Esophagus muscularis mucosa (tissue), 4 donors: ENCODE data around the gene PIAS4. TPM values are rescaled to one million over a fixed set of nuclear protein-coding genes. Genes with fewer than 3 reads are reported as not detected.

ENCODE experiments used
- DNase-seq: peaks from one replicate; pipeline ENCODE4 v3.0.0-alpha.2; 2017; ENCODE audit errors: extremely low spot score
- H3K27ac ChIP-seq, 4 donors: fragments of 200-600 bp; sonication (generic); replicated peaks in 1 of 4; 1 replicate in 3 of 4; 2 replicates in 1 of 4; pipeline ENCODE4 v1.5.1; 2016 to 2019; ENCODE audit warnings: mild to moderate bottlenecking in 1 of 4
- H3K27me3 ChIP-seq, 4 donors: fragments of 200-600 bp; sonication (generic); one replicate each; pipeline versions ENCODE4 v1.5.1 to v1.6.0; 2016 to 2019
- H3K36me3 ChIP-seq, 4 donors: fragments of 200-600 bp; sonication (generic); one replicate each; pipeline ENCODE4 v1.5.1; 2016 to 2019
- H3K4me1 ChIP-seq, 4 donors: fragments of 200-600 bp; sonication (generic); one replicate each; pipeline ENCODE4 v1.5.1; 2016 to 2019
- H3K4me3 ChIP-seq, 4 donors: fragments of 200-600 bp; sonication (generic); 1 replicate in 2 of 4; 2 replicates in 2 of 4; pipeline ENCODE4 v1.5.1; 2016 to 2019; ENCODE audit warnings: mild to moderate bottlenecking in 4 of 4, moderate library complexity in 1 of 4
- H3K9me3 ChIP-seq, 4 donors: fragments of 200-600 bp; sonication (generic); 1 replicate in 3 of 4; 2 replicates in 1 of 4; pipeline ENCODE4 v1.5.1; 2016 to 2019
- EP300 ChIP-seq: sonication (generic); formaldehyde crosslinking; IDR thresholded peaks from one replicate; pipeline ENCODE4 v1.6.1; 2017; ENCODE audit warnings: antibody characterized with exemption
- POLR2A ChIP-seq: fragments of 450-650 bp; IDR thresholded peaks from one replicate; pipeline ENCODE4 v1.6.1; 2017; ENCODE audit warnings: antibody characterized with exemption, moderate library complexity, mild to moderate bottlenecking, low read depth
- POLR2AphosphoS5 ChIP-seq, 2 donors: sonication (generic); formaldehyde crosslinking; IDR thresholded peaks; one replicate each; pipeline ENCODE4 v1.6.1; 2017; ENCODE audit warnings: antibody characterized with exemption in 2 of 2
- WGBS: methylation state at CpG from one replicate; pipeline ENCODE4 v1.1.5; 2018; 5-methylcytosine and 5-hydroxymethylcytosine counted together
- intact Hi-C: fragments of 100-400 bp; cut with DNase I; formaldehyde crosslinking; loops from one replicate; pipeline ENCODE4 v1.15.1; 2023
- total RNA-seq, 4 donors: library from RNA; depleted of rRNA; stranded (reverse); fragments of >200 nt; gene quantifications; one replicate each; pipeline versions ENCODE4 v1.1.0 to v1.2.1, GENCODE V29; 2016
- TF ChIP-seq, protein P1 (sequence below), 3 experiments: fragments of 200-600 bp in 2 of 3; fragments of 450-650 bp in 1 of 3; sonication (generic) in 2 of 3; IDR thresholded peaks; one replicate each; pipeline ENCODE4 v1.5.1; 2017 to 2019; ENCODE audit warnings: antibody characterized with exemption in 3 of 3, mild to moderate bottlenecking in 2 of 3, moderate library complexity in 1 of 3

The PIAS4 gene
- total RNA-seq, 4 donors from 2014 or later, result 16.6 to 34.1 (median 24.8) TPM

DNA sequence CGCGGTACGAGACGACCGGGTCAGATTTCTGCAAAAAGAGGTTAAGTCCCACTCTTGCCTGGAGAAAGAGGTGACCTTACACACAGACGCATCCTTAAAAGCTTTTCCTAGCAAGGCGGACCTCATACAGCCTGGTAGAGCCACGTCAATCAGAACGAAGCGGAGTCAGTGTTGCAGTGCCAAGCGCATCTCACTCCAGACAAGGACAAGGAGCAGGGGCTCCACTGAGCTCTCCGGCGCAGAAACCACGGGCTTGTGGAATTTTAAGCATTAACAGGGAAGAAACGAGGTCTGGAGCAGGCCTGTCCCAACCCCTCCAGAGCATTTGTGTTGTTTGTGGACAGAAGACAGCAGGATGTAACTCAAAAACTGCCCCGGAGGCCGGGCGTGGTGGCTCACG, 29.4 kb upstream of the PIAS4 start:
- Histone ChIP-seq H3K27ac (no peak overlapping the region), H3K36me3 (peaks cover 75 to 83% (median 83%) of the 10 kb centered on the region in 4 donors), H3K9me3 (no peaks in the 10 kb centered on the region), H3K27me3 (no peaks in the 10 kb centered on the region), H3K4me3 (no peak overlapping the region), H3K4me1 (peaks cover 10 to 43% (median 28%) of the 10 kb centered on the region in 4 donors)
- DNase-seq, result no peak
- WGBS, result 92% methylated on average over 15 of the region's 19 CpGs
- intact Hi-C loops, result loop anchor here (10.0 kb wide), 1 partner anchor 213 kb away; the partner anchor contains the start of genes APBA3 and MRPL54
- TF ChIP-seq POLR2A (no peak), EP300 (no peak), POLR2AphosphoS5 (IDR thresholded peaks at IDR 0.05) (no peak)
- TF ChIP-seq, protein P1, sequence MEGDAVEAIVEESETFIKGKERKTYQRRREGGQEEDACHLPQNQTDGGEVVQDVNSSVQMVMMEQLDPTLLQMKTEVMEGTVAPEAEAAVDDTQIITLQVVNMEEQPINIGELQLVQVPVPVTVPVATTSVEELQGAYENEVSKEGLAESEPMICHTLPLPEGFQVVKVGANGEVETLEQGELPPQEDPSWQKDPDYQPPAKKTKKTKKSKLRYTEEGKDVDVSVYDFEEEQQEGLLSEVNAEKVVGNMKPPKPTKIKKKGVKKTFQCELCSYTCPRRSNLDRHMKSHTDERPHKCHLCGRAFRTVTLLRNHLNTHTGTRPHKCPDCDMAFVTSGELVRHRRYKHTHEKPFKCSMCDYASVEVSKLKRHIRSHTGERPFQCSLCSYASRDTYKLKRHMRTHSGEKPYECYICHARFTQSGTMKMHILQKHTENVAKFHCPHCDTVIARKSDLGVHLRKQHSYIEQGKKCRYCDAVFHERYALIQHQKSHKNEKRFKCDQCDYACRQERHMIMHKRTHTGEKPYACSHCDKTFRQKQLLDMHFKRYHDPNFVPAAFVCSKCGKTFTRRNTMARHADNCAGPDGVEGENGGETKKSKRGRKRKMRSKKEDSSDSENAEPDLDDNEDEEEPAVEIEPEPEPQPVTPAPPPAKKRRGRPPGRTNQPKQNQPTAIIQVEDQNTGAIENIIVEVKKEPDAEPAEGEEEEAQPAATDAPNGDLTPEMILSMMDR (IDR thresholded peaks at IDR 0.05), result no peak

DNA sequence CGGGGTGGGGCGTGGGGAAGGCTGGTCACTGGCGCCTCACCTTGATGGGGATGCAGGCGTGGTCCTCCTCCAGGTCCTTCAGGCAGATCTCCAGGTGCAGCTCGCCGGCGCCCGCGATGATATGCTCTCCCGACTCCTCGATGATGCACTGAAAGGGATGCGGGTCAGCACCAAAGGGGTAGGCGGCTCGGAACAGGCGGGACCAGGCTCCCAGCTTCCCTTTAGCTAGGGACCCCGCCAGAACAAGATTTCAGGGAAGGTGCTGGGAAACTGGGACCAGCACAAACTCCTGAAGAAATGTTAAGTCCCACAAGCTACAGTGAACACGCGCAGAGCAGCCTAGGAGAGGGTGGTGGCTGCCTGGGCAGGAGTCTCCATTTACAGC, 28.3 kb upstream of the PIAS4 start:
- intact Hi-C loops, result loop anchor here (10.0 kb wide), 1 partner anchor 214 kb away; the partner anchor contains the start of genes APBA3 and MRPL54
- Histone ChIP-seq H3K4me1 (peaks cover 22 to 55% (median 40%) of the 10 kb centered on the region in 4 donors), H3K36me3 (peaks cover 83 to 94% (median 93%) of the 10 kb centered on the region in 4 donors), H3K27ac (no peak overlapping the region), H3K27me3 (no peaks in the 10 kb centered on the region), H3K9me3 (no peaks in the 10 kb centered on the region), H3K4me3 (no peak overlapping the region)
- 91% methylated on average over 11 of the region's 18 CpGs for WGBS
- no peak for TF ChIP-seq POLR2AphosphoS5 (IDR thresholded peaks at IDR 0.05)
- no peak for DNase-seq

DNA sequence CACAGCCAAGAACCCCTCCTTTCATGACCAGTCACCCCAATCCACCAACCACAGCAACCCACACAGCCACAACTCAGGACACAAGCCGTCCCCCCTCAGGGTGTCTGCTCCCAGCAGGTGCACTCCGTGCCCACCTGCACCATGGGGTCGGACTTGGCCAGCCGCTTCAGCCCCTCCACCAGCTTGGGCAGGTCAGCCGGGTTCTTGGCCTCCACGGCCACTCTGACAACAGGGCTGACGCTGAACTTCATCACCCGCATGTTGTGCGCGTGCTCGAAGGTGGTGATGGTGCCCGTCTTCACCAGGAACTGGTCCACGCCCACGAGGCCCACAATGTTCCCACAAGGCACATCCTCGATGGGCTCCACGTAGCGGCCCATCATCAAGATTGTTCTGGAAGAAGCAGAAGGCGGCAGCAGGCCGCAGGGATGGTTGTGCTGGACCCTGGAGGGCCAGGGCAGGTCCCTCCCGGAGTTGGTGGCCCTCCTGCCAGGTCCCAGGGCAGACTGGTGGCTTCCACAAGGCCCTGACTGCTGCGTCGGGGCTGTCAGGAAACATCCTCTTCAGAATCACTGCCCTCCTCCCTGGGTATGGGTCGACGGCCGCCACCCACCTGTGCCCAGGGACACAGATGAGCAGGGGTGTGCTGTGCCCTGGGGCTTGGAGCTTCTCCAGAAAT, 27.7 kb upstream of the PIAS4 start:
- intact Hi-C loops, result loop anchor here (10.0 kb wide), 2 partner anchors 155 to 215 kb away; partner anchors contain the start of genes APBA3 and MRPL54
- peaks cover 23 to 58% (median 41%) of the 10 kb centered on the region in 4 donors for H3K4me1 ChIP-seq
- no peak for DNase-seq
- TF ChIP-seq, protein P1 (IDR thresholded peaks at IDR 0.05), result no peak
- TF ChIP-seq EP300, result no peak
- TF ChIP-seq POLR2A, result no peak
- TF ChIP-seq POLR2AphosphoS5 (IDR thresholded peaks at IDR 0.05), result no peak
- 93% methylated on average over 17 of the region's 25 CpGs for WGBS
- no peak overlapping the region for H3K27ac ChIP-seq
- H3K27me3 ChIP-seq, result no peaks in the 10 kb centered on the region
- peaks cover 83 to 95% (median 93%) of the 10 kb centered on the region in 4 donors for H3K36me3 ChIP-seq
- H3K9me3 ChIP-seq, result no peaks in the 10 kb centered on the region
- H3K4me3 ChIP-seq, result no peak overlapping the region

DNA sequence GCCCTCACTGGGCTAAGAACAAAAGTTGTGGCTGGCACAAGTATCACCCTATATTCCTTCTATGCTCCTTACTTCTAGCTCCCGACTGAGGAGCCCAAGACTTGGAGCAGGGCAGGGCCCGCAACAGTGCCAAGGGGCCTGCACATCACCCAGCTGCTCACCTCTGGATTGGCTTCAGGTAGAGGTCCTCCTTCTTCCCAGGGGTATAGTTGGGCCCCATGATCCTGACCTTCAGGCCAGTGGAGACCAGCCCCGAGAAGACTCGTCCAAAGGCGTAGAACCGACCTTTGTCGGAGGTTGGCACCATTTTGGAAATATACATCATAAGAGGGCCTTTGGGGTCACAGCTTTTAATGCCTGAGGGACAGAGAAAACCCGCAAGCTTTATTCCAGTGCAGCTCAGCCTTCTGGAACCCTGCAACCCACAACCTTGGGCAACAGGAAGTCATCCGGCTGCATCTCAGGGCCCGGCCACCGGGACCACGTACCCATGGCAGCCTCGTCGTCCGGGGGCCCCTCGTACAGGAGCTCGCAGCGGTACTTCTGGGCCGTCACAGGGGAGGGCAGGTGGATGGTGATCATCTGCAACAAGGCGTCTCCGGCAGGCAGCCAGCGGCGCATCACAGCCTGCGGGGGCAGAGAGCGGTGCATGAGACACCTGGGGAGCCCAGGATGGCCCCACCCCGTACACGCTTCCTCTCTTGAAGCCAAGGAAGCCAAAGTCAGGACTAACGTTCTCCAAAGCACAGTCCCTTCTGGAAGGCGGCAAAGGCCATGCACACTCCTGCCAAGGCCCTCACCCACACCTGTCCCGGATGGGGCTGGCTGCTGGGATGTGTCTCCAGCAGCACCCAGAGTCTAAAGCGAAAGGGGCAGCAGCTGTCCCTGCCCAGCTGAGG, 26.9 kb upstream of the PIAS4 start:
- Histone ChIP-seq H3K9me3 (no peaks in the 10 kb centered on the region), H3K4me3 (no peak overlapping the region), H3K36me3 (peaks cover 83 to 88% (median 86%) of the 10 kb centered on the region in 4 donors), H3K27ac (peak overlapping the region in 1 of 4 donors; percentile 97), H3K4me1 (peaks cover 25 to 60% (median 44%) of the 10 kb centered on the region in 4 donors), H3K27me3 (no peaks in the 10 kb centered on the region)
- intact Hi-C loops, result loop anchor here (10.0 kb wide), 1 partner anchor 154 kb away; no protein-coding TSS in a partner anchor
- DNase-seq, result no peak
- 90% methylated on average over 4 of the region's 31 CpGs for WGBS
- TF ChIP-seq, protein P1 (IDR thresholded peaks at IDR 0.05), result no peak
- TF ChIP-seq POLR2A, result no peak
- no peak for TF ChIP-seq POLR2AphosphoS5 (IDR thresholded peaks at IDR 0.05)
- TF ChIP-seq EP300, result no peak

DNA sequence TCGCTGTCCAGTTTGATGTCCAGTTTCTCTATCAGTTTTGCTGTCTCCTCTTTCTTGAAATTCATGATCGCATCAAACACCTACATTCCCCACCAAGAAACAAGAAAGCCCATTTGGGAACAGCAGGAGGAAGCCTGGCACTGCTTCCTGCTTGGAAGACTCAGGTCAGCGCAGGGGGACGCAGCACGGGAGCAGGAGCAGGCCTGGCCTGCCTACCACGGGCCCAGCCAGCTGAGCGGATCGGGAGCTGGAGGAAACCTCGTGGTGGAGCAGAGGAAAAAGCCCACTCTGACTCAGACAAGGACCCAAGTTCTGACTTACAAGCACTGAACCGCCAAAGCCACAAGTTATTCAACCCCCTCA, 26.2 kb upstream of the PIAS4 start:
- Histone ChIP-seq H3K27me3 (no peaks in the 10 kb centered on the region), H3K4me1 (peaks cover 31 to 63% (median 51%) of the 10 kb centered on the region in 4 donors), H3K4me3 (no peak overlapping the region), H3K27ac (peak overlapping the region in 2 of 4 donors; percentile 93 to 97), H3K36me3 (peaks cover 76 to 80% (median 78%) of the 10 kb centered on the region in 4 donors), H3K9me3 (no peaks in the 10 kb centered on the region)
- 87% methylated on average over 10 of the region's 10 CpGs for WGBS
- intact Hi-C loops, result loop anchor here (10.0 kb wide), 1 partner anchor 153 kb away; no protein-coding TSS in a partner anchor
- TF ChIP-seq POLR2A, result no peak
- TF ChIP-seq, protein P1 (IDR thresholded peaks at IDR 0.05), result no peak
- DNase-seq, result no peak
